Mucosa of stomach (tissue), 1 donor: ENCODE results near the gene GRID1.
"Not testable (repeated sequence)": the region's sequence is repeated elsewhere in the genome, so short reads cannot be mapped to it uniquely, and the experiment has no call there.

Experiments
- H3K27me3 ChIP-seq: one replicate; pipeline ENCODE4 v1.7.0; 2013; ENCODE audit warnings: mild to moderate bottlenecking, low read length; ENCODE audit not compliant: control insufficient read depth, insufficient read depth
- H3K36me3 ChIP-seq: one replicate; pipeline ENCODE4 v1.7.0; 2013; ENCODE audit warnings: low read length; ENCODE audit not compliant: control insufficient read depth, insufficient read depth
- H3K4me1 ChIP-seq: one replicate; pipeline ENCODE4 v1.7.0; 2013; ENCODE audit warnings: mild to moderate bottlenecking, low read length; ENCODE audit not compliant: control insufficient read depth, insufficient read depth
- H3K4me3 ChIP-seq: one replicate; pipeline ENCODE4 v1.7.0; 2013; ENCODE audit warnings: low read length
- H3K9ac ChIP-seq: one replicate; pipeline ENCODE4 v1.7.0; 2013; ENCODE audit warnings: mild to moderate bottlenecking, low read length, moderate library complexity
- H3K9me3 ChIP-seq: one replicate; pipeline ENCODE4 v1.7.0; 2013; ENCODE audit warnings: mild to moderate bottlenecking, low read length, moderate library complexity; ENCODE audit not compliant: control insufficient read depth
- donor health status: Pancreatic carcinoma.

GRID1 gene

DNA sequence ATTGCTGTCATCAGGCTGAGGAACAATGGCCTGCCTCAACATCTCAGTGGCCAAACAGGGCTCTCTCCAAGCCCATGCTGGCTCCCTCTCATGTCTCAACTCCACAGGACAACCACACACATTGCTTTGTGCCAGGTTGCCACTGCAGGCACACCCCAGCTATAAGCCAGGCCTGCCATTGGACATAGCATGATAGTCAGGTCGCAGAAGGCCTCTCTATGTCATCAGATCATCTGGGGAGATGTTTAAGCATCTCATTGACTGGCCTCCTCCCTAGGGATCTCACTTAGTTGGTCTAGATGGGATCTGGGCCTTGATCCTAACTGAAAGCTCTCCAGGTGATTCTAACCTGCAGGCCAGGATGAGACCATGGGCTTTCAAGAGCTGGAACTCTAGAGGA is 257.2 kb downstream of the GRID1 start:
- Histone ChIP-seq H3K4me1 (no peaks in the 10 kb centered on the region), H3K27me3 (no peaks in the 10 kb centered on the region), H3K4me3 (no peak overlapping the region), H3K9me3 (no peaks in the 10 kb centered on the region), H3K9ac (no peak overlapping the region), H3K36me3 (no peaks in the 10 kb centered on the region)

DNA sequence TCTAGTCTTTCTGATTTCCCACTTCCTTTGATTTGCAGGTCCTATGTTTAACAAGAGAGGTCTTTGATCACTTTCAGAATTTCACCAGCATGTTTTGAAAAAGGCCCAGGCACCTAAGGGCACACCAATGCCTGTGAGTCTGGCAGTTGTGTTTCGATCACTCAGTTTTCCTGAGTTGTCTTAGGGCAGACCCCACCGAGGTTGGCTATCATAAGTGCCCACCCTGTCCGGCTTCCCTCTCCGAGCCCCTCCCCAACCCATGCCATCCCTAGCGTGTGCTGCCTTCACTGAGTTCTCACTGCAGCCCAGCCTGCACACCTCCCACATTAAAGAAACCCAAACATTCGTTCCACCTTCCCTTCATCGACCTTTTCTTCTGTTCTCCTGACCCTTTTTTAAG is 257.9 kb downstream of the GRID1 start:
- Histone ChIP-seq H3K4me3 (no peak overlapping the region), H3K9ac (no peak overlapping the region), H3K4me1 (no peaks in the 10 kb centered on the region), H3K36me3 (no peaks in the 10 kb centered on the region), H3K27me3 (no peaks in the 10 kb centered on the region), H3K9me3 (no peaks in the 10 kb centered on the region)

DNA sequence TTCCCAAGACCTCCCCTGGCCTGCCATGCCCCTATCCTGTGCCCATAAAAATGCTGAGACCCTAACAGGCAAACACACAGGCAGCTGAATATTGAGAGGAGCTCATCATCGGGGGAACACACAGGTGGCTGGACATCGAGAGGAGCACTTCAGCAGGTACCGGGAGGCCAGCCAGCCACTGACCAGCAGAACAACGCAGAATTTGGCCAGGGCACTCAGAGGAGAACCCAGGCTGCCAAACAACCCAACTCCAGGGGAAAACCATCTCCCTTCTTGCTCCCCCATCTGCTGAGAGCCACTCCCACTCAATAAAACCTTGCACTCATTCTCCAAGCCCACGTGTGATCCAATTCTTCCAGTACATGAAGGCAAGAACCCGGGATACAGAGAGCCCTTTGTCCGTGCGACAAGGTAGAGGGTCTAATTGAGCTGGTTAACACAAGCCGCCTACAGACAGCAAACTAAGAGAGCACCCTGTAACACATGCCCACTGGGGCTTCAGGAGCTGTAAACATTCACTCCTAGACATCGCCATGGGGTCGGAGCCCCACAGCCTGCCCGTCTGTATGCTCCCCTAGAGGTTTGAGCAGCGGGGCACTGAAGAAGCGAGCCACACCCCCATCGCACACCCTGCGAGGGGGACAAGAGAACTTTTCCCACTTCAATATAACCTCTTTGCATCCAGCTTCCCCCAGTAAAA is 258.8 kb downstream of the GRID1 start:
- not testable (repeated sequence) for H3K4me3 ChIP-seq, H3K9ac ChIP-seq, H3K27me3 ChIP-seq, H3K4me1 ChIP-seq, H3K9me3 ChIP-seq, H3K36me3 ChIP-seq

DNA sequence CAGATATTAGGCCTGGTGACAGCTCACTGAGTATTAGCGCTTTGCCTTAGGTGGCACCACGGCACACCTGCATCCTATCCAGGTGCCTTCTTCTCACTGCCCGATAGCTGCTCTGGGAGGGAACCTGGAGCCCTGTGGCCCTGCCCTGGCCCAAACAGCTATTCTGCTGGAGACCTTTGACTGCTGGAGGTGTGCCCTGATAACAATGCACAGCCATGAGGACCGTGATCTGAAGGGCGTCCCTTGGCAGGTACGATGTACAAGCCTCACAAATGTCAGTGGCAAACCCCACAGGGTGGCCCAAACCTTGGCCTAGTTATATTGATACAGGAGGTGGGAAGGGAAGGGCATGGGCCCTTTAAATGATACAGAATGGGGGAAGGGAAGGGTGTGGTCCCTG is 259.5 kb downstream of the GRID1 start:
- Histone ChIP-seq H3K36me3 (no peaks in the 10 kb centered on the region), H3K9ac (no peak overlapping the region), H3K4me1 (no peaks in the 10 kb centered on the region), H3K27me3 (no peaks in the 10 kb centered on the region), H3K4me3 (no peak overlapping the region), H3K9me3 (no peaks in the 10 kb centered on the region)

DNA sequence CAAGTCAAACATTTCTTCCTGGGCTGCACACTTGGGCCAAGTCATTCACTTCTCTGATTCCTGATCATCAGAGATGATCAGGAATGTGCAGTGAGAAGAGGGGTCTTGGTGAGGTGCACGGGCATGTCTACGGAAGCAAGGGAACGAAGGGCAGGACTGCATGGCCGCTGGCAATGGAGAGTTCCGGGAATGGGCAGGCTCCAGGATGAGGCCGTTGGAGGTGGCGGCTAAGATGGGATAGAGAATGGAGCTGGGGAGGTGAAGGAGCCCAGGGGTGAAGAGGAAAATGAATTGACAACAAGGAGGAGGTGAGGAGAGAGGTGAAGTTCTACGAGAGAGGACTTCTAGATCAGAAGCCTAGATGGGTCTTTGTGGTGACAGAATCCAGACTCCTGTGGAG is 260.0 kb downstream of the GRID1 start:
- no peaks in the 10 kb centered on the region for H3K4me1 ChIP-seq
- no peak overlapping the region for H3K9ac ChIP-seq
- no peaks in the 10 kb centered on the region for H3K36me3 ChIP-seq
- no peaks in the 10 kb centered on the region for H3K9me3 ChIP-seq
- H3K4me3 ChIP-seq = no peak overlapping the region
- no peaks in the 10 kb centered on the region for H3K27me3 ChIP-seq

DNA sequence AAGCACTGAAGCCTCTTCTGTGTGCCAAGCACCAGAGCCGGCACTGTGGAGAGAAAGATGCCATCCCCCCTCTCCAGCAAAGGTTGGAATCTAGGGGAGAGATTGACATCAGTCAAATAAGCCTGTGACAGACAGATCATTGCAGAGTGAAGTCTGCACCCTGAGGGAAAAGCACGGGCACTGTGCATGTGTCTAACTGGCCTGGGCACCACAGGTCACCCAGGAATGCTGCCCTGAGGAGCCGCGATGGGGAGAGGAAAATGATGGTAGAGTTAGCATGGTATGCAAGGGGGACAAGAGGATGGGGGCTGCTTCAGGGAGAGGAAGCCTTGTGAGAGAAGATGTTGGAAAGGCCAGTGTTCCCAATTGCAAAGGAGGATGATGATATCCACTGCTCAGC is 261.0 kb downstream of the GRID1 start:
- no peaks in the 10 kb centered on the region for H3K36me3 ChIP-seq
- H3K9me3 ChIP-seq = no peaks in the 10 kb centered on the region
- no peak overlapping the region for H3K9ac ChIP-seq
- no peak overlapping the region for H3K4me3 ChIP-seq
- no peaks in the 10 kb centered on the region for H3K4me1 ChIP-seq
- H3K27me3 ChIP-seq = no peaks in the 10 kb centered on the region

DNA sequence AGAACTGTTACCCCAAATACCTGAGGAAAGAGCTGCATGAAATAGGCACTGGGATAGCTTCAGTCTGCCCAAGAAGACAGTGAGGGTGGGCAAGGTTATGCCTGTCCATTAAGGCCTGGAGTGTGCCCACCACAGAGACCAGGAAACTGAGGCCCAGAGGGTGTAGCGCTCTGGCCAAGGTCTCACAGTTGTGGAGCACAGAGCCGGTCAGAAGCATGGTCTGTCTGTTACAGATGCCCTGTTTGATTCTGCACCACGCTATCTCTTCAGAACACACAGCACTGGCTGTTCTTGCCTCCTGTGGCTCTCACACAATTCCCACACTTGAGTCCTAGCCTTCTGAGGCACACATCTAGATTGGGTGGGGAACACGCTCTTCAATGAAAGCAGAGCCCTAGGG is 261.4 kb downstream of the GRID1 start:
- H3K36me3 ChIP-seq = no peaks in the 10 kb centered on the region
- no peak overlapping the region for H3K4me3 ChIP-seq
- no peaks in the 10 kb centered on the region for H3K4me1 ChIP-seq
- H3K9ac ChIP-seq = no peak overlapping the region
- H3K27me3 ChIP-seq = no peaks in the 10 kb centered on the region
- H3K9me3 ChIP-seq = no peaks in the 10 kb centered on the region

DNA sequence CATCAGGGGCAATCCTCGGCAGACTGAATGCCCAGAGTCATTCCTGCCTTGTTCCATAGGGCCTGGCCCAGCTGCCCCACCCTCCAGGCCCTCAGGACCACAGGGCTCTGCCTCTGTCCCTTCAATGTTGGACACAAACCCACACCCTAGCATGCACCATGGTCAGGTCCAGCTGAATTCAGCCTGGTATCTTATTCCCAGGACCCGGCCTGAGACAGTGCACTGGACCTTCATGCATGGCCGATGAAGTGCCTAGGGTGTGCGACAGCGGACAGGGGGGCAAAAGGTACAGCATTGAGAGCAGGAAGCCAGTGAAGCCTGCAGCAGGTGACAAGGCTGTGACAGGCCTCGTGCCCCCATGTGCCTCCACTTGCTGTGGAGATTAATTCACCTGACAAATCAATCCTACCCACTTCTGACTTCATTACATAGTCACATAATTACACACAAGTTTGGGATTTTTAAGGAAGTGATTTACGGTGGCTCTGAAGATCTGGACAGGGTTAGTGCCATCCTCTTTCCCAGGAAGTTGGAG is 261.9 kb downstream of the GRID1 start:
- Histone ChIP-seq H3K9ac (no peak overlapping the region), H3K9me3 (no peaks in the 10 kb centered on the region), H3K4me1 (no peaks in the 10 kb centered on the region), H3K36me3 (no peaks in the 10 kb centered on the region), H3K4me3 (no peak overlapping the region), H3K27me3 (no peaks in the 10 kb centered on the region)

DNA sequence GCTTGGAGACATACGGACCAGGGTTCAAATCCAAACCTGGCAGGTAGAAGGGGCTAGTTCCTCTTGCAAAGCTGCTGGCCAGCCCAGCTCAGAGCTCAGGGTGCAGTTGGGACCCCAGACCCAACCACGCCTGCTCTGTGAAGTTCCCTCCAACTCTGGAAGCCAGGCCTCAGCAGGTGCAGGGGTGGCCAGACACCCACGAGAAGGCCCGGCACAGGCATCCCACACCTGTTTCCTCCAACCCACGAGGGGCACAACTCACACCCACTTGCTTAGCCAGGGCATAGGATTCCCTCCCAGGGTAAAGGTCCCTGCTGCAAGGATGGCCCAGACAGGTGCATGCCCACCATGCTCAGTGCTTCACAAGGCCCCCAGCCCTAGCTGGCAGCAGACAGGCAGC is 262.4 kb downstream of the GRID1 start:
- no peaks in the 10 kb centered on the region for H3K9me3 ChIP-seq
- no peaks in the 10 kb centered on the region for H3K36me3 ChIP-seq

DNA sequence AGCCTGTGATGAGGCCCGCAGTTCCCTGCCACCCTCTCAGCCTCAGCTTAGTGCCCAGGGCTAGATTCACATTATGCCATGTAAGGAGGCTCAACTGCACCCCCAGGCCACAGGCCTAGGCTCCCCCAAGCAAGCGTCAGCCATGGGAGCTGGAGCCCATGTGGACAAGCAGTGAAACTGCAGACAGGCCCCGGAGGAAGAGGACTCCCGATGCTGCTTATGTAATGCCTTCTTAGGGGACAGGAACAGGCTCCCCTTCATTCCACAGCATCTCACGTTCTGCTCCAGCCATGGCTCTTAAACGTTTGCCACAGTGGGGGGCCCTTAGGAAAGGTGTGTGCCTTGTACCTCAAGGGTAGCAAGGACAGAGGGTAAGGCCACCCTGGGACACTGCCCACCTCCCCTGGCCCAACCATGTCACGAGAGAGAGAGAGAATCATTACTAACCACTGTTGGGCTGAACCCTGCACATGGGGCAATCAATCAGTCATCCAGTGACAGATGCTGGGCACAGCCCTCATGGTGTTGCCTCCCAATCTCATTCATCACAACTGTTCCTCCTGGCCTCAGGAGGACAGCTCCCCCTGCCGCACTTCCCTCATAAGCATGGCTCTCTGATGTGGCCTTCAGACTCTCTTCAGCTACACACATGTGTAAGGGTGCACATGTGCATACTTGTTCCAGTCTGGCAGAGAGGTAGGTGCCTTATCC is 263.0 kb downstream of the GRID1 start:
- Histone ChIP-seq H3K27me3 (no peaks in the 10 kb centered on the region), H3K36me3 (no peaks in the 10 kb centered on the region), H3K4me1 (no peaks in the 10 kb centered on the region), H3K4me3 (no peak overlapping the region), H3K9ac (no peak overlapping the region), H3K9me3 (no peaks in the 10 kb centered on the region)

More for the DNA sequence above, 262.4 kb downstream of the GRID1 start:
- Histone ChIP-seq H3K27me3 (no peaks in the 10 kb centered on the region), H3K4me1 (no peaks in the 10 kb centered on the region), H3K9ac (no peak overlapping the region), H3K4me3 (no peak overlapping the region)

DNA sequence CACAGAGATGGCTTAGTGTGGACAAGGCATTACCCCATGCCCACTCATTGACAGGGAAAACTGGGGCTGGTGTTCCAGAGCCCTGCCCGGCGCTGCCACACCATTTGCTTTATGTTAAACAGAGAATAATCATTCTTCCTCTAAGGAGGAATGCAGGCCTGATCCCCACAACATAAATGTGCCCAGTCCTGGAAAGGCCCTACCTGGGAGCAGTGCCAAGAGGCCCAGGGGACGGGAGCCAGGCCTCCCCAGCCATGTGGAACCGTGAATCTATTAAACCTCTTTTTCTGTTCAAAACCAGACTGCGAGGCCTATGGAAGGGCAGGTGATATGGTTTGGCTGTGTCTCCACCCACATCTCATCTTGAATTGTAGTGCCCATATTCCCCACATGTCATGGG is 264.1 kb downstream of the GRID1 start:
- H3K36me3 ChIP-seq = no peaks in the 10 kb centered on the region
- H3K4me3 ChIP-seq = no peak overlapping the region
- H3K9ac ChIP-seq = no peak overlapping the region
- no peaks in the 10 kb centered on the region for H3K9me3 ChIP-seq
- no peaks in the 10 kb centered on the region for H3K4me1 ChIP-seq
- no peaks in the 10 kb centered on the region for H3K27me3 ChIP-seq

DNA sequence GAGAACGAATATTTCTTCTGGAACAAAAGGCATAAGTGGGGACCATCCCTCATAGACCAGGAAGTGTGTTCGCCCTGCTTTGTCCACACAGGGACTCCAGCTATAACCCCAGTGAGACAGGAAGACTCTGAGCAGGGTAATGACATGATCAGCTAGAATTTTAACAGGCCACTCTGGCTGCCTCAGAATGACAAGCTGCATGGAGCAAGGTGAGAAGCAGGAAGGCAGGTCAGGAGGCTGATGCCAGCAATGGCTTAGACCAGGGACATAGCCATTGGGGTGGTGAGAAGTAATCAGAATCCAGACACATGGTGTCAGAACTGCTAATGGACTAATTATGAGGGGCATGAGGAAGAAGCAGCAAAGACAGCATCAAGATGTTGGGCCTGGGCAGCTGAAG is 264.6 kb downstream of the GRID1 start:
- Histone ChIP-seq H3K36me3 (no peaks in the 10 kb centered on the region), H3K4me1 (no peaks in the 10 kb centered on the region), H3K9ac (no peak overlapping the region), H3K27me3 (no peaks in the 10 kb centered on the region), H3K4me3 (no peak overlapping the region), H3K9me3 (no peaks in the 10 kb centered on the region)
